HG03280 (cell line): ENCODE data around the gene OR2T12.
"Not testable (repeated sequence)": the region's sequence is repeated elsewhere in the genome, so short reads cannot be mapped to it uniquely, and the experiment has no call there.

Experiments used
- ATAC-seq: cut with Tn5 transposase; IDR thresholded peaks from one replicate; pipeline ENCODE4 v1.9.1; 2021; ENCODE audit warnings: mild to moderate bottlenecking, moderate library complexity; ENCODE audit not compliant: unreplicated experiment

OR2T12 gene, protein sequence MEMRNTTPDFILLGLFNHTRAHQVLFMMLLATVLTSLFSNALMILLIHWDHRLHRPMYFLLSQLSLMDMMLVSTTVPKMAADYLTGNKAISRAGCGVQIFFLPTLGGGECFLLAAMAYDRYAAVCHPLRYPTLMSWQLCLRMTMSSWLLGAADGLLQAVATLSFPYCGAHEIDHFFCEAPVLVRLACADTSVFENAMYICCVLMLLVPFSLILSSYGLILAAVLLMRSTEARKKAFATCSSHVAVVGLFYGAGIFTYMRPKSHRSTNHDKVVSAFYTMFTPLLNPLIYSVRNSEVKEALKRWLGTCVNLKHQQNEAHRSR

DNA sequence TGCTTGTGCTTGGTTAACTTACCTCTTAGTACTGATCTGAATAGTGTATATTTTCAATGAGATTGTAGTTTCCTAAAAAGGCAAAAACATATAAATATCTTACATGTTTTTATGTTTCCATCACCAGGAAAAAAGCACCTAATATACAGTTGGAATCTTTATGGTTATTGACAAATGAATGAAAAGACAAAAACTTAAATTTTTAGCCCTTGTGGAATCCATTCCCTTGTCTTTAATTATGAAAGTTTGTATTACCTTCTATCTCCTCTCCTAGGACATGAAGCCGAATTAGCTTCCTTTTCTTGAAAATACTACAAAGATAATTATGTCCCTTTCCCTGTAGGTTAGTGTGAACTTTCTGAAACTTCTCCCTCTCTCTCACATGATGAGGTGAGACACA lies at the start of gene OR2T12:
OR2T12 (minus strand) TSS at position 101 of the 400 bp plus-strand sequence. CDS start 7,846 bp downstream, outside the sequence.
- ATAC-seq = no peak

DNA sequence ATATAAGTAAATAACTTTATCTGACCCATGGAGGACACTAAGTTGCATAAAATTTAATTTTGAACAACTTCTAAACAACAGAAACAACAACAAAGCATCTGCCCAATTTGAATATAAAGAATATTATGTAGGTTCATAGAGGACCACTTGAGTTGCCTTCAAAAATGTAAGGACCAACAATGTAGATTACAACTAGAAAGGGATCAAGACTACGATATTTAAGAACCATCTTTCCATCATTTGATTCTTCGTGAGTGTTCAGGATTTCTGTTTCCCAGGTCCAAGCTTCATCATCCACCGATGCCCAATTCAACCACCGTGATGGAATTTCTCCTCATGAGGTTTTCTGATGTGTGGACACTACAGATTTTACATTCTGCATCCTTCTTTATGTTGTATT lies 45.3 kb upstream of the OR2T12 start, which contains the start of gene OR14C36:
OR14C36 (plus strand) TSS at position 301 of the 400 bp plus-strand sequence; CDS start at position 301, 0 bp downstream.
- no peak for ATAC-seq

DNA sequence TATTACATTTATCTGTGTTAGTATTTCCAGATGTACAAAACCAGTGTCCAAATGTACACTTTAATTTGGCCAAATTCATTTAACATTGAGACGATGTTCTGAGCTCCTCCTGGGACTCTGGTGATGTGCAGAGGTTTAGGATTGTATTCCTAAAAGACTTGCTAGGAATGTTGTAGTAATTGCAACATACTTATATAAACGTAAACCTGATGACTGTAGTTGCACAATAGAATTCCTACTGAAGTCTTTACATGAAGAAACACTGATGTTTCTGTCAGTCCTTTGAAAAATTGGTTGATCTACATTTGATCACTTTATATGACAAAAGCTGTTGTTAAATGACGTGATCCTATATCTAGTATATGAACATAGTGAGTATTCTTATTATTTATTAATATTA lies 40.2 kb upstream of the OR2T12 start:
- ATAC-seq = no peak

DNA sequence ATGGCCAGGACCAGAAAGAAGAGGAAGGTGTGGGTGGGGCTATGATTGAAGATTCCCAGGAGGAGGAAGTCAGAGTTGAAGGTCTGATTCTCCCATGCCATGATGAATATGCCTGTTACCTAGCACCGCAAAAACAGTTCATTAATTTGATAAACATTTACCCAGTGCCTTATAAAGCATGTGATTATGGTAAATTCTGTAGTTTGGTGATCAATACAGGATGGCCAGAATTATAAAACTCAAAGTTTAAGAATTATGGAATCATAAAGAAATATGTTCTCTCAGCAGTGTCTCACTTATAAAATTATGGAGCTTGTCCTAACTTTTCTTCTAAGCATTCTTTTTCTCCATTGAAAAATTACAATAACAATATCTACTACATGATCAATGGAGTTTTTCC lies 21.2 kb upstream of the OR2T12 start, which contains the start of gene OR2M7:
OR2M7 (minus strand) TSS at position 101 of the 400 bp plus-strand sequence; CDS start at position 101, 0 bp downstream.
- no peak for ATAC-seq

DNA sequence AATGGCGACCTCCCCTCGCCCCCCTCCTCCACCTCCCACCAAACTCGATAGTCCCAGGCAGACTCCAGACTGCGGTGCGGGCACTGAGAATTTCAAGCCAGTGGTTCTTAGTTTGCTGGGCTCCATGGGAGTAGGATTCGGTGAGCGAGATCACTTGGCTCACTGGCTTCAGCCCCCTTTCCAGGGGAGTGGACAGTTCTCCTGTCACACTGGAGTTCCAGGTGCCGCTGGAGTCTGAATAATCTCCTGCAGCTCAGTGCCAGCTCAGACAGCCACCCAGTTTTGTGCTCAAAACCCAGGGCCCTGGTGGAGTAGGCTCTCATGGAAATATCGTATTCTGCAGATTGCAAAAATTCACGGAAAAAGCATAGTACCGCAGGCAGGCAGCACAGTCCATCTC lies 13.6 kb upstream of the OR2T12 start:
- no peak for ATAC-seq

DNA sequence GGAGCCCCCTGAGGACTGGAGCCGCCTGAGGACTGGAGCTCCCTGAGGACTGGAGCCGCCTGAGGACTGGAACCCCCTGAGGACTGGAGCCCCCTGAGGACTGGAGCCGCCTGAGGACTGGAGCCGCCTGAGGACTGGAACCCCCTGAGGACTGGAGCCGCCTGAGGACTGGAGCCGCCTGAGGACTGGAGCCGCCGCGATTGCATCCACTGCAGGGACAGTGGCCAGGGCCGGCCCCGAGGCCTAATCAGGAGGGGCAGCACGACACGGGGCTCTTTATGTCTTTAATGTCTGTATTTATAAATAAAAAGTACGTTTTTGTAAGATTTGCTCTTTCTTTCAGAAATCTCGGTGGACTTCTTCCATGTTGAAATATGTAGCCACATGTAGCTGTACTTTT lies 3.5 kb upstream of the OR2T12 start:
- not testable (repeated sequence) for ATAC-seq

DNA sequence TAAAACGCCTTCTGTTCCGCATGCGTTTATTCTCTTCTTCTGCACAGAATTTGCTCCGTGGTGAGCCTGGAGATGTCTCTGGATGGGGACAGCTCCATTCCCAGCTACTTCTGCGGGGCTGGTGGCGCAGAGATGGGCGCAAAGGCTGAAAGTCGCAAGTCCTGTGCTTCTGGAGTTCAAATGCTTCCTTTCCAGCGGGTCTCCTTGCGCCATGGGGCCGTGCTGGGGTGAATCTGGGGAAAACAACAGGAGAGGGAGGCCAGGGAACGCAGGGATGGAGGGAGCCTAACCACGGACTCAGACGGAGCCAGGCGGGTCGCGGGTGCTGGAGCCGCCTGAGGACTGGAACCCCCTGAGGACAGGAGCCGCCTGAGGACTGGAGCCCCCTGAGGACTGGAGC lies 2.9 kb upstream of the OR2T12 start:
- ATAC-seq = no peak

DNA sequence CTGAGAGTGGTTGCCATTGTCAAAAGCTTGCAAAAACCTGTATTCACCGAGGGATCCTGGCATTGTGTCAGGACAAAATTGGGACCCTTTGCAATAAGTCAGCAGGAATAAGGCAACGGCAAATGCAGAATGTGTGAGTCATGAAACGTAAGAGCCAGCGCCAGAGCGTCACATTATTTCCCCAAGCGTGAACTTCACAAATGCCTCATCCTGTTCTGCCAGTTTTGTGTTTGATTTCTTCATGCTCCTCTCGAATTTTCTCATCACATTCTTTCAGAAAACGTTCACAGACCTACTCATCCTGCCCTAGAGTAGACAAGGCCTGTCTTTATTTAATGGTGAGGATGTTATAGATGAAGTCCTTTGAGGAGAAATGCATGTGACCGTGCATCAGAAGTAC lies 2.4 kb upstream of the OR2T12 start:
- not testable (repeated sequence) for ATAC-seq

DNA sequence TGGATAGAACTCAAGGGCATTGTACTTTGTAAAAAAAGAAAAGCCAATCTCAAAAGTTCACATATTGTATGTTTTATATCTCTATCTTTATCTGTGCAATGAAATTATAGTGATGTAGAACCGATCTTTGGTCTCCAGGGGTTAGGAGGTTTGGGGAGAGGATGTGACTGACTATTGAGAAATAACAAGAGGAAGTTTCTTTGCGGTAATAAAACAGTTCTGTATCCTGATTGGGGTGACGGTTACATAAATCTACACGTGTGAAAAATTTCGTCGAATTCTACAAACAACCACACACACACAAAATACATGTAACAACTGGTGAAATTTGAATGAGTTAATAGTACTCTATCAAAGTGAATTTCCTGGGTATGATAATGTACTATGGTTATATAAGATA lies 14.8 kb downstream of the OR2T12 start:
- no peak for ATAC-seq

DNA sequence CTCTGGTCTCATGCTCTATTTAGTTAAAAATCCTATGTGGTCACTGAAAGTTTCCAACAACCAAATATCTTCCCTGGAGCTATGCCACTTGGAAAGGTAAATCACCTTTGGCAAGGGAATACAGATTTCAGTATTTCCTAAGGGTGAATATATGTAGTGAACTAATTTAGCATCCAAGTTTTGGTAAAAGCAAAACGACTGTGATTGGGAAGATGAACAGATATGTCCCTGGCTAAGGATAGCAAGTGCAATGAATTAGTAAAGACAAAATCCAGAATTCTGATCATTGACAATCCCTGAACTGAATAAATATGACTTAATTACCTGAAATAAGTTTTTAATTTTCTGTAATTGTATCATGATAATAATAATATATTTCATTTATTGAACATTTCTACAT lies 25.3 kb downstream of the OR2T12 start, which contains the start of gene OR2T33:
OR2T33 (minus strand) TSS at position 101 of the 400 bp plus-strand sequence. CDS start 4,162 bp downstream, outside the sequence.
- ATAC-seq = no peak

DNA sequence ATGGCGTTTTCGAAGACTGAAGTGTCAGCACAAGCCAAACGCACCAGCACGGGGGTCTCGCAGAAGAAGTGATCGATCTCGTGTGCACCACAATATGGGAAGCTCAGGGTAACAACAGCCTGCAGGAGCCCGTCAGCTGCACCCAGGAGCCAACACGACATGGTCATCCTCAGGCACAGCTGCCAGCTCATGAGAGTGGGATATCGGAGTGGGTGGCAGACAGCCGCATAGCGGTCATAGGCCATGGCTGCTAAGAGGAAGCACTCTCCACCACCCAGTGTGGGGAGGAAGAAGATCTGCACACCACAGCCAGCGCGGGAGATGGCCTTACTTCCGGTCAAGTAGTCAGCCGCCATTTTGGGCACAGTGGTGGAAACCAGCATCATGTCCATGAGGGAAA lies 30.0 kb downstream of the OR2T12 start:
- ATAC-seq = not testable (repeated sequence)

DNA sequence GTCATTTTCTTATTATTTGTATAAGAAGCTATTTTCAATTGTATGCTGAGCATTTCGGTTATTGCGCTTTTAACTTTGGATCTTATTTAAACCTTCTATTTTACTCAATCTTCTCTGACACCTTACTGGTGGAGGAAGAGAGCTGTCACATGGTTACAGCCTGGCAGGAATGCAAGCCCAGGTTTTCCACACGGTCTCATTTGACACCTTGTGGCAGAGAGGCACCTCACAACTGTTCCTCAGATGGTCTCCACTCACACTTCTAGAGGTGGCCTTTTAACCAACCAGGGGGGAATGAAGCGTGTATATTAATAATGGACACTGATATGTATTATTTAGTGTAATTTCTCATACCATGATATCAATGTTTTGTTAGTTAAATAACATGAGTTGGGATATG lies 35.0 kb downstream of the OR2T12 start:
- no peak for ATAC-seq

DNA sequence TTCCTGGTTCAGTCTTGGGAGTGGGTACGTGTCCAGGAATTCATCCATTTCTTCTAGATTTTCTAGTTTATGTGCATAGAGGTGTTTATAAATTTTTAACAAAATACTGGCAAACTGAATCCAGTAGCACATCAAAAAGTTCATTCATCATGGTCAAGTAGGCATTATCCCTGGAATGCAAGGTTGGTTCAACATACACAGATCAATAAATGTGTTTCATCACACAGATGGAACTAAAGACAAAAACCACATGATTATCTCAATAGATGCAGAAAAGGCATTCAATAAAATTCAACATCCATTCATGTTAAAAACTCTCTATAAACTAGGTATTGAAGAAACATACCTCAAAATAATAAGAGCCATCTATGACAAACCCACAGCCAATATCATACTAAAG lies 43.9 kb downstream of the OR2T12 start:
- not testable (repeated sequence) for ATAC-seq

DNA sequence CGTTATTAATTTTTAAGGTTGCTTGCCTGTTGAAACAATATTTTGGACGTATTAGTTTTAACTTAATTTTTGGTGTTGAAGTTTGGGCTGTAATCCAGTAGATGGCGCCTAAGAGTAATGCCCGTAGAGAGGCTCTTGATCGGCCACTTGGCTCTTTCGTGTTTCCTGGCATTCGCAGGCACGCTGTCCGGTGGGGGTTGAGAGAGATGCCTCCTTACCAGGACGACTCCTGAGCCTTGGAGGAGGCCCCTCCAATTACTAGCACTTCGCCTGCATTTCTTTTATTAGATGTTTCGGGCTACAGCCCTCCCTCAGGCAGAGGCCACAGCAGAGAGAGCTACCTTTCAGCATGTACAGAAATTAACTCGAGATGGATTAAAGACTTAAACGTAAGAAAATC lies 60.0 kb downstream of the OR2T12 start:
- ATAC-seq = peak; percentile 72
